ENCODE measurements around the gene TRIP11.

The TRIP11 gene

DNA sequence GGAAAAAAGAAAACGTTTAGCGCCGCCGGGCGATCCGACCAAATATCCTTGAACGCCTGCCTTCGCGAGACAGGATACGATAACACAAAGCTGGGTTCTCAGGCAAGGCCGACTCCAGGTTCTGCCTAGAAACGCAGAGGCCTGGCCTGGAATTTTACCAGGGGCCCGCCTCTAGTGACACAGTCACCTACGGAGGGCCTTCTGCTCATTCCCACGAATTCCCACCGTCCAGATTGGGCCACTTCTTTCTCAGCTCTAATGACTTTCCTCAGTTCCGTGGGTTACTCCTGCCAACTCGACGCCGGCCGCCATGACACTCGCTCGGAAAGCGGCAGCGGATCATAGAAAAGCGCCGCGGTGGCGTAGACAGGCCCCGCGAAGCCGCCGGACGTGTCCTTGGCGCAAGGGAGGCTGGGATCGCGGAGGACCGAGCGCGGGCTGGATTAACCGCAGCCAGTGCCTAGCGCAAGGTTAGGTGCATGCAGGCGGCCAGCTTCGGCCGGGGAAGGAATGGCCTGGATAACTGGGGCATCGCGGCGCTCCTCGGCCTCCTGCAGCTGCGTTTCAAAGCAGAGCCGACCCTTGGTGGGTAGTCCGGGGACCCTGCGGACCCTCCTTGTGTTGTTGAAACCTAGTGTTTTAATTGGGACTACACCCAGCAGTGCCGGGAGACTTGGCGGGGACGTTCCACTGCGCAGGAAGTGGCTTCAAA is at the start of gene TRIP11:
Gene TRIP11, minus strand, starts transcription at position 341 of the 712 bp plus-strand sequence. CDS start 374 bp downstream, outside the sequence.
- peak; percentile 98 for DNase-seq

GRCh38 chr14:92088494-92088893 is 48.6 kb upstream of the TRIP11 start:
- no peak for DNase-seq

DNA sequence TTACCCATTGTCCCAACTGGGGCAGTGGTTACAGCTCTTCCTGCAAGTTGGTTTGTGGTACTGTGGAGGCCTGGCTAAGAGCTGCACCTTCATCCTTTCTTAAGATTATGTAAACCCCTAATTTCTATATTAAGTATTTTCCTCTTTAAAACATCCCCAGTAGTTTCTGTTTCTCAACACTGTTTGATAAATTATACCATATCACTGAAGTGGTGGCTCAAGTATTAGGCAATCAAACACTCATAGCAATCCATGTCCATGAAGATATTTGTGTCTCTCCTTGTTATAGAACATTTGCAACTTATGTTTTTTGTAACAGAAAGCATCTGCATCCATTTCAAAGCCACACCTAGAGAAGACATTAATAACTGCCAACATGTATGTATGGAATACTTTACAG is 34.7 kb upstream of the TRIP11 start:
- DNase-seq, result no peak

DNA sequence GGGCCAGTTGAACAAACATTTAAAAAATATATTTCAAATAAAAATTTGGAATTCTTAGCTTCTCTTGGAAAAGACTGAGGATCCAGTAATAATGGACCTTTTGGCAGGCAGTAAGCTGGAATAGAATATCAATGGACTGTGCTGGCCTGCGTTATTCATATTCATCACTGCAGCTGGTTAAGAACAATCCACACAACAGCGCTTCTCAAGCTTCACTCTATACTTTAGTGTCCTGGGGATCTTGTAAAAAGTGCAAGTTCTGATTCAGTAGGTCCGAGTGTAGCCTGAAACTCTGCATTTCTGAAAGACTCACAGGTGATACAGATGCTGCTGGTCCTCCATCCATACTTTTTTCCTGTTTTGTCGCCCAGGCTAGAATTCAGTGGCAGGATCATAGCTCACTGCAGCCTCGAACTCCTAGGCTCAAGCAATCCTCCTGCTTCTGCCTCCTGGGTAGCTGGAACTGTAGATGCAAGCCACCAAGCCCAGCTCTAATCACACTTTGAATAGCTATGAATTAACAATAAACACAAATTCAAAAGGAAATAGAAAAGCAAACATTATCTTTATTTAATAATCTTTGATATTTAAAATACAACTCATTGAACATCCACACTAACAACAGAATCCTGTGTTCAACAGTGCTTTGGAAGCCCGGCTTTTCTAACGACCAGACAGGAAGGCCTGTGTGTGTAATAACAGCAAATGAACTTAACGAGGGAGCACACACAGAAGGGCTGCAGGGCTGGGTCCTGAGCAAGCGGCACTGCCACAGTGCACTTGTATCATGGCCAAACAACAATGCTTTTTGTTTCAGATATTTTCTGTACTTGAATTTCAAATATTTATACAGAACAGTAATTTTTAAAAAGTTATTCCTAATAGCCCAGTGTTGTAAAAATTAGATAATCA is 18.4 kb upstream of the TRIP11 start:
- DNase-seq, result no peak

- no peak for DNase-seq
Observed at GRCh38 chr14:92049781-92050180, 9.9 kb upstream of the TRIP11 start.

GRCh38 chr14:92049221-92049620 is 9.4 kb upstream of the TRIP11 start:
- DNase-seq, result peak; percentile 11

DNA sequence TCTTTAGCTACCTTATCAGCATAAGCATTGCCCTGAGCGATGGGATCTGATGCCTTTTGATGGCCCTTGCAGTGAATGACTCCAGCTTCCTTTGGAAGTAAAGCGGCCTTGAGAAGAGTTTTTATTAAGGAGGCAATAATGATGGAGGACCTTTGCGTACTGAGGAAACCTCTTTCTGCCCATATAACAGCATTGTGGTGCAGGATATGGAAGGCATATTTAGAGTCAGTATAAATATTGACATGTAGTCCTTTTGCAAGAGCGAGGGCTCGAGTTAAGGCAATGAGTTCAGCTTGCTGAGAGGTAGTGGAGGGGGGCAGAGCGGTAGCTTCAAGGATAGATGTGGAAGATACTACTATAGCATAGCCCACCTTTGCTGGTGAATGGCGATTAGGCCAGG is 6.0 kb upstream of the TRIP11 start:
- peak; percentile 13 for DNase-seq

- peak; percentile 33 for DNase-seq
Observed at GRCh38 chr14:92041766-92042165, 1.9 kb upstream of the TRIP11 start.

DNA sequence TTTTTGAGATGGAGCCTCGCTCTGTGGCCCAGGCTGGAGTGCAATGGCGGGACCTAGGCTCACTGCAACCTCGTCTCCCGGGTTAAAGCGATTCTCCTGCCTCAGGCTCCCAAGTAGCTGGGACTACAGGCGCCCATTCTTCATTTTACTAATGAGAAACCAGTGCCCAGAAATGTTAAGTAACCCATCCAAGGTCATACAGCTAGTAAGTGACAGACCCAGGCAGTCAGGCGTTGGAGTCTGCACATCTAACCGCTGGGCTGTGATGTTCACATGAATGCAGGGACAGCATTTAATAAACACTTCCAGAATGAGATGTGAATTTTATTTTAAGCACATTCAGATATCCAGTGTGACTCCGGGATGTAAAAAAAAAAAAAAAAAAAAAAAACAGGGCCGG is 1.3 kb upstream of the TRIP11 start:
- DNase-seq, result peak; percentile 33

- DNase-seq, result peak; percentile 62
Observed at GRCh38 chr14:92040431-92041051, 682 bp upstream of the TRIP11 start.

- no peak for DNase-seq
Observed at GRCh38 chr14:92039063-92039718, 668 bp downstream of the TRIP11 start.

- DNase-seq, result no peak
Observed at GRCh38 chr14:92037989-92038388, 1.9 kb downstream of the TRIP11 start.

- no peak for DNase-seq
Observed at GRCh38 chr14:92035890-92036289, 4.0 kb downstream of the TRIP11 start.

- DNase-seq, result no peak
Observed at GRCh38 chr14:92033906-92034687, 5.8 kb downstream of the TRIP11 start.

DNA sequence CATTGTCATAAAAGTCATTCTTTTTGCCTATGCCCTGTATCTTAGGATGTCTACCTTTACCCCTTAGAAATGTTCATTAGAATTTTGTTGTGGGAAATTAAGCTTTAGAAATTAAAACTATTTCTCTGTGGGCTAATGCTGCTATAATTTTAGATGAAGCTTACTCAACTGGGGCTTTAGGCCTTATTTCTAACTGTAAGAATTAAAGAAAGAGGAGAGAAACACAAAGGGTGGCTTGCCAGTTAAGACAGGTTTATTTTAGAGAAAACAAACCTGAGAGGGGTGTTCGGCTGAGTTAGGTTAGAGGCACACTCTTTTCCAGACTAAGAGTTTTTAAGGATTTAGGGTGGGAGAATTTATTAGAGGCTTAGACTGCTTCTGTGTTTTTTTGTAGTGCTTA is 6.4 kb downstream of the TRIP11 start:
- no peak for DNase-seq

DNA sequence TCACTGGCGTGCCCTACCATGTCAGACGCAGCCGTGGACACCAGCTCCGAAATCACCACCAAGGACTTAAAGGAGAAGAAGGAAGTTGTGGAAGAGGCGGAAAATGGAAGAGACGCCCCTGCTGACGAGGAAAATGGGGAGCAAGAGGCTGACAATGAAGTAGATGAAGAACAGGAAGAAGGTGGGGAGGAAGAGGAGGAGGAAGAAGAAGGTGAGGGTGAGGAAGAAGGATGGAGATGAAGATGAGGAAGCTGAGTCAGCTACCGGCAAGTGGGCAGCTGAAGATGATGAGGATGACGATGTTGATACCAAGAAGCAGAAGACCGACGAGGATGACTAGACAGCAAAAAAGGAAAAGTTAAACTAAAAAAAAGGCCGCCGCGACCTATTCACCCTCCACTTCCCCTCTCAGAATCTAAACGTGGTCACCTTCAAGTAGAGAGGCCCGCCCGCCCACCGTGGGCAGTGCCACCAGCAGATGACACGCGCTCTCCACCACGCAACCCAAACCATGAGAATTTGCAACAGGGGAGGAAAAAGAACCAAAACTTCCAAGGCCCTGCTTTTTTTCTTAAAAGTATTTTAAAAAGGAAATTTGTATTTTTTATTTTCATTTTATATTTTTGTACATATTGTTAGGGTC is 13.2 kb downstream of the TRIP11 start:
- no peak for DNase-seq

- no peak for DNase-seq
Observed at GRCh38 chr14:92022036-92022435, 17.8 kb downstream of the TRIP11 start.

DNA sequence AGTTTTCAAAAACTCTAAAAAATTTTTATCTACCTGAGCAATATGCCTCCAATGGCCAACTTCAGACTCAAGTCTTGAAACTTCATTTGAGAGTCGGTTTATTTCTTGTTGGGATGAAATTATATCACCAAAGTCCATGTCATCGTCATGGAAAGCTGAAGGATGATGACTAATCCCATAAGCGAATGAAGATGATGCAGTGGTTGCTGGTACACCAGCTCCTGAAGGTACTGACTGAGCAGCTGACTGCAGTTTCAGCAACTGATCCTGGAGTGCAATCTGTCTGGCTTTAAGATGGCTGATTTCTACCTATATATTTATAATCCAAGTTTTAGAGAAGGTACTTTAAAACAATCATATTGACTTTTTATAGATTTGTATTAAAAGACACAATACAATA is 18.3 kb downstream of the TRIP11 start:
- DNase-seq, result no peak

DNA sequence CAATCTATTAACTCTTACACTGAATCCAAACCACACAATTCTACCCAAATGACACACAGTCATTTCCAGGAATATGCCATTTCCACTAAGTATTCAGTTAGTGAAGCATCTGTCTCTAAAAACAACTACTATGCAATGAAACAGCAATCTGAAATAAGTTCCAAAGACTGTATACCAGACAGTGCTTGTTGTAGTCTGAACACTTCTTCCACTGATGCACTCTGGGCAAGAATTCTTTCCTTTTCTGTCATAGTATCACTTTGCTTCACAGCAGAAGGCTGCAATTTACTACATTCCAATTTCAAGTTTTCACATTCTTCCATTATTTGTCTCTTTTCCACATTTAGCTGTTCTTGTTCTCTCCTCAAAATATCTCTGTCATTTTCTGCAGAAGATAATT is 25.8 kb downstream of the TRIP11 start:
- DNase-seq, result no peak

GRCh38 chr14:92012121-92012748 is 27.6 kb downstream of the TRIP11 start:
- DNase-seq, result no peak

DNA sequence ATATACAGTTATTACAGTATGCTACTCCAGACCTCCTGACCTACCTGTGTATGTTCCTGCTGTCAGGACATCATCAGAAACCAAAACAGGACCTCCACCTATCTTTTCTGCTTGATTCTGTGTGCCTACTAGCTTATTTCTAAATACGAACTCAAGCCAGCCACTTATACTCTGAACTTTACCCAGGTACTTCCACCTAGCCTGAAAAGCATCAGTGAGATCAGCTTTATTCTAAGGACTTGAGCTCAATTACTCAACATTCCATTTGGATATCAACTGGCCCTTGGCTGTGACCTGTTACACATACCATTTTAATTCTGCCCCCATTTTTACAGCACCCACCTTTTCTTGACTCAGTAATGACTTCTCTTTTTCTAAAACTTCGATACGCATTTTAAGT is 29.2 kb downstream of the TRIP11 start:
- DNase-seq, result no peak
